NCI-H187 (cell line): ENCODE data around the gene PMP22.

Experiments used
- DNase-seq, 2 experiments: peaks; one replicate each; lab custom pipeline; 2025; lab: John Stamatoyannopoulos, UW

PMP22 gene

GRCh38 chr17:15273141-15273793, 8.1 kb upstream of the PMP22 start:
- no peak for DNase-seq

GRCh38 chr17:15271741-15272140, 6.6 kb upstream of the PMP22 start:
- DNase-seq: no peak

GRCh38 chr17:15270628-15271381, 5.7 kb upstream of the PMP22 start:
- no peak for DNase-seq

GRCh38 chr17:15269780-15270089, 4.6 kb upstream of the PMP22 start:
- no peak for DNase-seq

GRCh38 chr17:15269087-15269779, 4.1 kb upstream of the PMP22 start:
- no peak for DNase-seq

GRCh38 chr17:15268461-15268860, 3.3 kb upstream of the PMP22 start:
- no peak for DNase-seq

- no peak for DNase-seq
Measured at GRCh38 chr17:15267996-15268395, 2.9 kb upstream of the PMP22 start.

- DNase-seq: no peak
Measured at GRCh38 chr17:15266325-15267125, 1.4 kb upstream of the PMP22 start.

GRCh38 chr17:15264542-15264941, 584 bp downstream of the PMP22 start:
- DNase-seq: no peak

- DNase-seq: no peak
Measured at GRCh38 chr17:15263680-15264079, 1.4 kb downstream of the PMP22 start.

- DNase-seq: no peak
Measured at GRCh38 chr17:15263206-15263579, 1.9 kb downstream of the PMP22 start.

GRCh38 chr17:15262291-15263205, 2.6 kb downstream of the PMP22 start:
- DNase-seq: no peak

- no peak for DNase-seq
Measured at GRCh38 chr17:15261802-15262290, 3.3 kb downstream of the PMP22 start.

GRCh38 chr17:15261258-15261801, 3.8 kb downstream of the PMP22 start:
- DNase-seq: no peak

GRCh38 chr17:15260376-15261257, 4.5 kb downstream of the PMP22 start:
- no peak for DNase-seq

- no peak for DNase-seq
Measured at GRCh38 chr17:15257796-15258512, 7.2 kb downstream of the PMP22 start.

GRCh38 chr17:15257258-15257788, 7.8 kb downstream of the PMP22 start:
- no peak for DNase-seq

GRCh38 chr17:15256689-15257088, 8.4 kb downstream of the PMP22 start:
- no peak for DNase-seq
